ENCODE data around the gene LHB.

The LHB gene

DNA sequence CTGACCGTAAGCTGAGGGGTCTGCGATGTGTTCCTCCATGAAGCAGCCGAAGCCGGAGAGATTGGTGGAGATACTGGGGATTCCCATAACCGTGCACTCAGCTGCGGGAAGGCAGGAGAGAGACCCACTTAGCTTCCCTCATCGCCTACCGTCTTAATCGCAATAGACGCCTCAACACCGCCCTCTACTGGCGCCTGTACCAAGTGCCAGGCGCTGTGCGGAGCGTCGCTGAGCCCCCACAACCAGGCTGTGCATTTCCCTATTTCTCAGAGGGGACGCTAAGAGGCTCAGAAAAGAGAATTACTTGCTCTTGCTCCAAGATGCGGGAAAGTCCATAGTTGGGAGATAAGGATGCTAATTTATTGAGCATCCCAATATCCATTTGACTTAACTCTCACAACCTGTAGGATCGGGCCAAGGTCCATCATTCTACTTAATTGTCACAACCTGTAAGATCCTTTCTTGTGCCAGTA, 45.9 kb downstream of the LHB start:
- DNase-seq: peak; percentile 64

DNA sequence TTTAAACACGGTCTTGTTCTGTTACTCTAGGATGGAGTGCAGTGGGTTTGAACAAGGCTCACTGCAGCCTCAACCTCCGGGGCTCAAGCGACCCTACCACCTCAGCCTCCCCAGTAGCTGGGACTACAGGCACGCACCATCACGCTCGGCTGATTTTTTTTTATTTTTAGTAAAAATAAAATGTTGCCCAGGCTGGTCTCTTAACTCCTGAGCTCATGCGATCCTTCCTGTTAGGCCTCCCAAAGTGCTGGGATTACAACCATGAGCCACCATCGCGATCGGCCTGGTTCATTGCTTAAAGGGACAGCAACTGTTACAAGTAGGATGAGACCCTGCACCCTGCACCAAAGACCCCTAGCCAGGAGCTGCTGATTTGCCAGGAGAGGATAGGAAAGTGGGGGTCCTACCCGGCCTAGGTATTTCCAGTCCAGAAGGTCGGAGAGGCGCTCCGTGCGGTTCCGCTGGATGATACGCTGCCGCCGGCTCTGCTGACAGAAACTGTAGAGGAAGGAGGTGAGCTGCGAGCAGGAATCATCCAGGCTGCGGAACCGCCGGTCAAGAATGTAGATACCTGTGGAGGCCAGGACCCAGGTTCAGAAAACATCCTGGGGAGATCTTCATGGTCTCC, 46.6 kb downstream of the LHB start:
- no peak for DNase-seq

DNA sequence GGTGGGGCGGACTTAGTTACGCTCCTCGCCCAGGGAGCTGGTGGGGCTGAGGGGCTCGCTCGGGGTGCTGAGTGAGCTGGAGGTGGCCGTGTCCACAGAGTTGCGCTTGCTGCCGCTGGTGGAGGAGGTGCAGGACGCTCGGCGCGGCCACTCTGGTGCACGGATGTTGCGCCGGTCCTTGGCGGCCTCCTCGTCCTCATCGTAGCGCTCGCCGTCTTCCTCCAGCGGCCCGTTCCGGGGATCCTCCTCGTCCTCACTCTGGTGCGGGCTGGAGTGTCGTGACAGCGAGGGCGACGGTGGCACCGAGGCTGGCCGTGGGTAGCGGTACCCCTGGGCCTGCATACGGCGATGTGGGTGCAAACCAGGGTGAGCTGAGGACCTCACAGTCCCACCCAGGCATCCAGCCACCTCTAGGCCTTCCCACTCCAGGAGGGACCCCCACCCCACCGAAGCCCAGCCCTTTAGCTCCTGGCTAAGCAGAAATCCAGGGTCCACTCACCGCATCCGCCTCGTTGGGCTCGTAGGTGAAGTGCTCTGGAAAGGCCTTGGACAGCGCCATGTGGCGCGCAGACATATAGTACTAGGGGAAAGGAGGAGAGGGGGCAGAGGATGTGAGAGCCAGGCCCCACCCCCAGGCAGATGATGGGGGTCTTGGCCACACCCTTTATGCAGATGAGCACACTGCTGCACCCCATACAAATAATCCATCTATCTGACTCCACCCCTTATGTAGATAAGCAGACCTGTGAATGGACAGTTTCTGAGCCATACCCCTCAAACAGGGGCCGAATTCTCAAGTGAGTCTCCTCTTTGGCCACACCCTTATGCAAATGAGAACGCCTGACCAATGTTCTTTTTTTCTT, 47.4 kb downstream of the LHB start:
- peak; percentile 16 for DNase-seq

DNA sequence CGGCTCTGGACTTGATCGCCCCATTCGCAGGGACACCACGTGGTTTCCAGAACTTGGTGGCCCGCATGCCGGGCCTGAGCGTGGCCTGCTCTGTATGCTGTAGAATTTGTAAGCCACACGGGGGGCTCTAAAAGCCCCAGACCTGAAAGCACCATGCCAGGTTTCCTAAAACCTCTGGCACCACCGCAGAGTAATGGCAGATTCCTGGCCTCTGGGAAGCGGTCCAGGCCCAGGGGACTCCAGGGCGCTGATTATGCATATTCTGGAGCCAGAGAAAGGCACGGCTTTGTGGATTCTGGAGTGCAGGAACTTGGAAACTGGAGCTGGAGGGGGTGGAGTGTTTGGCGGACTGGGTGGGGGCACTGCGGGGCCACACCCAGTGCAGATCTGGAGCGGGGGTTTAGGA, 48.1 kb downstream of the LHB start:
- no peak for DNase-seq

DNA sequence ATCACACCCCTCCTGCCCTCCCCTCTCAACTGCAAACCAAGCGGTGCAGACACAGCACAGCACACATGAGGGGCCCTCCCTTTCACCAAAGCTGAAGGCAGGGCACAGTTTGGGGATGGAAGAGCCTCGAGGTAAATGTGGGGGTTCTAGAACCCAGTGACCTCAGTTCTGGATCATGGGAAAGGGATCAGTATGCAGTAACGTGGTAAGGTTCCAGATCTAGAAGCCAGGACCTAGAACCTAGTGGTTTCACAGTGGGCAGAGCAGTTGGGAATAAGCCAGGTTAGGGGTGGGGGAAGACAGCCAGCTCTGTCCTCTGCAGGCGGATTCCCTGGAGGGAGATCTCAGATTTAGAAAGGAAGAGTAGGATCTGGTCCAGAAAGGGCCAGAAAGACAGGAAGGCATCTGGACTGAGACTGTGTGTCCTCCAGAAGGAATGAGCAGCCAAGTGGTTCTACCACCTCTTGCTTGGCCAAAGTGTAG, 48.7 kb downstream of the LHB start:
- DNase-seq: peak; percentile 9

DNA sequence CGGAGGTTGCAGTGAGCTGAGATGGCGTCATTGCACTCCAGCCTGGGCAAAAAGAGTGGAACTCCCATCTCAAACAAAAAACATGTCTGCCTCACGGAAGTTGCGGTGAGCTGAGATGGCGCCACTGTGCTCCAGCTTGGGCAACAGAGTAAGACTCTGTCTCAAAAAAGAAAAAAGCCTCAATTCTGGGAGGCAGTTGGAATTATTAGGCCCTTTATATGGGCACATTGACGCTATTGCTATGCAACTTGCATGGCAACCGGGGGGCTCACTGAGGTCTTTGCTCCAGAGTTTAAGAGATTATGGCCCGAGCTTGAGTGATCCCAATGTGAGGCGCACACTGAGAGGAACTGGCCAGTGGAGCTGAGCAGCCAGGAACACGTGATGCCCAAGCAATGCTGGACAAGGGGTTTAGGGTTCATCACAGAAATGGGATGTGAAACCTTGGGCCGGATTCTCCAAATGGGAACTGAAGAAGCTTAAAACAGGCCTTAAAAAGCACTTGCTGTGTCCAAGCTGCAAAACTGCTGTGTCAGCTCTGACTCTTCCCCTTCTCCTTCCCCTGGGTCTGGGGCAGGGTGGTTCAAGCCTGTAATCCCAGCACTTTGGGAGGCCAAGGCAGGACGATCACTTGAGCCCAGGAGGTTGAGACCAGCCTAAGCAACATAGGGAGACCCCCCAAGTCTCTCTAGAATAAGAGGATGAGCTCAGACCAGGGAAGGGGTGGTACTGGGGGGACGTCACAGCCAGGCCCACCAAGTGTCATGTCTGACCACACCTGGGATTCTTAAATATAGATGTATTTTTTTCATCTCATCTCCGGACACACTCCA, 49.3 kb downstream of the LHB start:
- DNase-seq: no peak

DNA sequence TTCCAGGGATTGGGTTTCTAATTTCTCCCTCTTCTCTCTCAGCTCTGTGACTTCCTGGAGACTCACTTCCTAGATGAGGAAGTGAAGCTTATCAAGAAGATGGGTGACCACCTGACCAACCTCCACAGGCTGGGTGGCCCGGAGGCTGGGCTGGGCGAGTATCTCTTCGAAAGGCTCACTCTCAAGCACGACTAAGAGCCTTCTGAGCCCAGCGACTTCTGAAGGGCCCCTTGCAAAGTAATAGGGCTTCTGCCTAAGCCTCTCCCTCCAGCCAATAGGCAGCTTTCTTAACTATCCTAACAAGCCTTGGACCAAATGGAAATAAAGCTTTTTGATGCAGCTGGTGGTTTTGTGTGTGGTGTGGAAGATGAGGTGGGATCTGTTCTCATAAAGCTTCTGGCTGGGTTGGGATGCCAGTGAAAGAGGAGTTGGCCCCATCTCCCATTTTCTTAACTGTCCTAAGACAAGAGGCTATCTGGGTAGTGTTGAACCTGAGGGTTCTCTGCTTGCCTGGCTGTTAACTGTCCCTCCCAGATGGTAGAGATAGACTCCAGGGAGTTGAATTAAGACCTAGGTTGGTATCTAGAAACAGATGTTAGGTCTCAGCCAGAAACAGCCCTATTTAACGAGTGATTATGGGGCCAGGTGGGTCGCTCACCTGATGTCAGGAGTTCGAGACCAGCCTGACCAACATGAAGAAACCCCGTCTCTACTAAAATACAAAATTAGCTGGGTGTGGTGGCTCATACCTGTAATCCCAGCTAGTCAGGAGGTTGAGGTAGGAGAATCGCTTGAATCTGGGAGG, 50.1 kb downstream of the LHB start:
- peak; percentile 30 for DNase-seq
